Natural killer cell (primary cell): Measurements from ENCODE around the gene PRKN. TPM values are rescaled to one million over a fixed set of nuclear protein-coding genes. Genes with fewer than 3 reads are reported as not detected.

ENCODE experiments used
- ATAC-seq, 3 donors: fragments of 150-1000 bp in 2 of 3; fragments of 200-7000 bp in 1 of 3; cut with Tn5 transposase; 1 replicate in 1 of 3; 2 replicates in 2 of 3; pipeline ENCODE4 v1.10.0; 2021; ENCODE audit warnings: mild to moderate bottlenecking in 2 of 3, moderate library complexity in 2 of 3
- DNase-seq, 2 donors: peaks; one replicate each; pipeline versions ENCODE4 v3.0.0 to v3.0.0-alpha.2; 2013 to 2021; ENCODE audit warnings: mixed read lengths in 1 of 2
- H3K27ac ChIP-seq: one replicate; pipeline ENCODE4 v1.5.1; 2013; ENCODE audit warnings: mild to moderate bottlenecking, low read length
- H3K27me3 ChIP-seq: one replicate; pipeline ENCODE4 v1.6.1; 2013; ENCODE audit warnings: low read length; ENCODE audit not compliant: control insufficient read depth, insufficient read depth
- H3K36me3 ChIP-seq: one replicate; pipeline ENCODE4 v1.6.1; 2013; ENCODE audit warnings: low read length; ENCODE audit not compliant: control insufficient read depth, insufficient read depth
- H3K4me1 ChIP-seq: one replicate; pipeline ENCODE4 v1.6.1; 2013; ENCODE audit warnings: low read length; ENCODE audit not compliant: control insufficient read depth, insufficient read depth
- H3K4me3 ChIP-seq: one replicate; pipeline ENCODE4 v1.5.1; 2013; ENCODE audit warnings: low read length
- H3K9me3 ChIP-seq: one replicate; pipeline ENCODE4 v1.6.1; 2013; ENCODE audit warnings: low read length; ENCODE audit not compliant: control insufficient read depth, insufficient read depth
- H3K27ac Mint-ChIP-seq, 2 donors: one replicate each; pipeline ENCODE4 v1.8.0; 2022; ENCODE audit warnings: mild to moderate bottlenecking in 2 of 2, mixed read lengths in 2 of 2, moderate library complexity in 1 of 2
- H3K27me3 Mint-ChIP-seq, 2 donors: one replicate each; pipeline ENCODE4 v1.8.0; 2022; ENCODE audit warnings: low read depth in 2 of 2, mixed read lengths in 2 of 2
- H3K36me3 Mint-ChIP-seq: one replicate; pipeline ENCODE4 v1.8.0; 2022; ENCODE audit warnings: mixed read lengths
- H3K4me1 Mint-ChIP-seq, 2 donors: one replicate each; pipeline ENCODE4 v1.8.0; 2022; ENCODE audit warnings: mixed read lengths in 2 of 2
- H3K4me3 Mint-ChIP-seq: one replicate; pipeline ENCODE4 v1.8.0; 2022; ENCODE audit warnings: mild to moderate bottlenecking, moderate library complexity, mixed read lengths
- H3K9me3 Mint-ChIP-seq, 2 donors: one replicate each; pipeline ENCODE4 v1.8.0; 2022; ENCODE audit warnings: mixed read lengths in 2 of 2
- CTCF ChIP-seq: fragments of 200-600 bp; IDR thresholded peaks from one replicate; pipeline ENCODE4 v1.8.0; 2022; ENCODE audit warnings: antibody characterized with exemption
- WGBS: methylation state at CpG from one replicate; pipeline ENCODE4 v1.1.7; 2013; ENCODE audit warnings: missing lambda C conversion rate; ENCODE audit not compliant: insufficient coverage; 5-methylcytosine and 5-hydroxymethylcytosine counted together
- intact Hi-C: fragments of 100-400 bp; cut with micrococcal nuclease; formaldehyde crosslinking; loops from one replicate; pipeline ENCODE4 v1.14.2; 2022
- total RNA-seq, 4 donors: library from RNA; stranded (reverse); fragments of 120-200 nt in 1 of 4; gene quantifications; one replicate each; pipeline versions ENCODE4 v1.2.3 to v1.2.4, GENCODE V29; 2013 to 2022

The PRKN gene
- total RNA-seq, 3 donors from 2014 or later (not counting 1 experiment from before 2014, with no cell fraction given) = 1.4 to 1.9 (median 1.9) TPM

GRCh38 chr6:161844804-161845203, 882.8 kb downstream of the PRKN start:
- Histone ChIP-seq H3K9me3 (no peaks in the 10 kb centered on the region), H3K4me3 (no peak overlapping the region), H3K36me3 (no peaks in the 10 kb centered on the region), H3K27ac (no peak overlapping the region), H3K4me1 (no peaks in the 10 kb centered on the region), H3K27me3 (no peaks in the 10 kb centered on the region)
- no peak for ATAC-seq
- Mint-ChIP-seq H3K4me3 (no peak overlapping the region), H3K4me1 (no peaks in the 10 kb centered on the region), H3K36me3 (no peaks in the 10 kb centered on the region), H3K9me3 (no peaks in the 10 kb centered on the region), H3K27me3 (no peaks in the 10 kb centered on the region), H3K27ac (no peak overlapping the region)
- no CpG with 5 or more reads among the region's 4 CpGs for WGBS
- TF ChIP-seq CTCF = no peak
- no peak for DNase-seq
- intact Hi-C loops = no loop called here

DNA sequence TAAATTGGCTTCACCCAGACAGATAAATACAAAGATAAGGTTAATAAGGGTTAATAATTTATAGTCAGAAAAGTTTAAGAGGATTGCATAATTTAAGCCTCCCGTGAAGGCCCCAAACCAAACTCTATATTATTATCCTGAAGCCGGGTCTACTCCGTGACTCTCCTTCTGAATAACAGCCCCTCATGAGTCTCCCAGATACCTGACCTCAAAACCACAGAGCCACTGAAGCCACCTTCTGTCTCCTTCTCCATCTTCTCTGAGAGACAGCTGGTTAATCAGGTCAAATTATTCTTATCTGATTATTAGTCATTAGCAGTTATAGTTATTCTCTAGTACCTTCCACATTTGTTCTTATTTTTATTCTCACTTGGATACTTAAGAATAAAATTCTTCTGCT, 884.5 kb downstream of the PRKN start:
- no peaks in the 10 kb centered on the region for H3K9me3 ChIP-seq
- intact Hi-C loops = no loop called here
- no peak for DNase-seq
- Mint-ChIP-seq H3K27ac (no peak overlapping the region), H3K27me3 (peaks cover 0 to 2% of the 10 kb centered on the region in 2 donors), H3K4me3 (no peak overlapping the region), H3K9me3 (no peaks in the 10 kb centered on the region), H3K4me1 (no peaks in the 10 kb centered on the region), H3K36me3 (no peaks in the 10 kb centered on the region)
- no peak overlapping the region for H3K27ac ChIP-seq
- ATAC-seq = no peak
- no peak for TF ChIP-seq CTCF
- no peaks in the 10 kb centered on the region for H3K4me1 ChIP-seq
- no peaks in the 10 kb centered on the region for H3K36me3 ChIP-seq
- H3K4me3 ChIP-seq = no peak overlapping the region
- WGBS = 33% methylated on average over 2 of the region's 3 CpGs
- H3K27me3 ChIP-seq = no peaks in the 10 kb centered on the region

DNA sequence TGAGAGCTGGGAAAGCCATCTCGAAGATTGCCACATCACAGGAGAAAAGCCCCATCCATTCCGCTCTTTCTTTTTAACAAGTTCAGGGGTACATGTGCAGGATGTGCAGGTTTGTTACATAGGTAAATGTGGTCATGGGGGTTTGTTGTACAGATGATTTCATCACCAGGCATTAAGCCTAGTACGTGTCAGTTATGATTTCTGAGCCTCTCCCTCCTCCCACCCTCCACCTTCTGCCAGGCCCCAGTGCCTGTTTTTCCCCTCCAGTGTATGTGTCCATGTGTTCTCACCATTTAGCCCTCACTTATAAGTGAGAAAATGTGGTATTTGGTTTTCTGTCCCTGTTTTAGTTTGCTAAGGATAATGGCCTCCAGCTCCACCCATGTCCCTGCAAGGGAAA, 887.2 kb downstream of the PRKN start:
- H3K9me3 Mint-ChIP-seq = no peaks in the 10 kb centered on the region
- intact Hi-C loops = no loop called here
- ATAC-seq = no peak
- H3K4me1 Mint-ChIP-seq = no peaks in the 10 kb centered on the region
- H3K36me3 Mint-ChIP-seq = no peaks in the 10 kb centered on the region
- peaks cover 2 to 8% of the 10 kb centered on the region in 2 donors for H3K27me3 Mint-ChIP-seq
- Histone ChIP-seq H3K4me1 (no peaks in the 10 kb centered on the region), H3K27me3 (no peaks in the 10 kb centered on the region), H3K27ac (no peak overlapping the region), H3K4me3 (no peak overlapping the region), H3K36me3 (no peaks in the 10 kb centered on the region), H3K9me3 (no peaks in the 10 kb centered on the region)
- WGBS = 91% methylated on average over 2 of the region's 3 CpGs
- H3K4me3 Mint-ChIP-seq = no peak overlapping the region
- no peak overlapping the region for H3K27ac Mint-ChIP-seq
- TF ChIP-seq CTCF = no peak
- no peak for DNase-seq

- no peaks in the 10 kb centered on the region for H3K36me3 ChIP-seq
- 81% methylated on average over 14 of the region's 14 CpGs for WGBS
- no peak for ATAC-seq
- H3K27ac ChIP-seq = no peak overlapping the region
- Mint-ChIP-seq H3K9me3 (no peaks in the 10 kb centered on the region), H3K36me3 (no peaks in the 10 kb centered on the region), H3K4me1 (no peaks in the 10 kb centered on the region), H3K27ac (no peak overlapping the region), H3K27me3 (peaks cover 2 to 8% of the 10 kb centered on the region in 2 donors), H3K4me3 (no peak overlapping the region)
- H3K4me3 ChIP-seq = no peak overlapping the region
- no peaks in the 10 kb centered on the region for H3K4me1 ChIP-seq
- TF ChIP-seq CTCF = no peak
- no peaks in the 10 kb centered on the region for H3K9me3 ChIP-seq
- DNase-seq = no peak
- intact Hi-C loops = no loop called here
- H3K27me3 ChIP-seq = no peaks in the 10 kb centered on the region
These were observed 889.1 kb downstream of the PRKN start for GRCh38 chr6:161838306-161839035.
